H1 (cell line): ENCODE data around the gene SPAG8. TPM values are rescaled to one million over a fixed set of nuclear protein-coding genes. Genes with fewer than 3 reads are reported as not detected.

ENCODE experiments used
- CTCF ChIA-PET: fragments of 300-600 bp; sonication (Branson Sonifier 250); formaldehyde crosslinking; loops from one replicate; lab custom pipeline; 2021; ENCODE audit not compliant: partially characterized antibody; lab: Charles Lee
- POLR2A ChIA-PET: fragments of 300-600 bp; sonication (Branson Sonifier 250); formaldehyde crosslinking; loops from one replicate; lab custom pipeline; 2021; ENCODE audit warnings: inconsistent platforms; ENCODE audit not compliant: partially characterized antibody; lab: Charles Lee
- DNase-seq, 2 experiments: peaks; one replicate each; pipeline versions ENCODE4 v3.0.0 to v3.0.0-alpha.2; 2010 to 2022; ENCODE audit warnings: low spot score in 2 of 2, low read depth in 1 of 2, mixed read lengths in 1 of 2
- FAIRE-seq: peaks from 2 replicates; lab custom pipeline; 2011; peaks lifted over from hg19 to GRCh38; lab: Jason Lieb, UNC
- H2AFZ ChIP-seq: 2 replicates; pipeline ENCODE4 v1.8.1; 2012; ENCODE audit warnings: low read length, inconsistent platforms
- H2AK5ac ChIP-seq: 2 replicates; pipeline ENCODE4 v1.6.1; 2013; ENCODE audit warnings: low read depth, low read length
- H2BK120ac ChIP-seq: replicated peaks from 2 replicates; pipeline ENCODE3; 2013; ENCODE audit warnings: low read depth, low read length, inconsistent platforms
- H2BK12ac ChIP-seq: 2 replicates; pipeline ENCODE4 v1.6.1; 2013; ENCODE audit warnings: low read depth, low read length
- H2BK15ac ChIP-seq: 2 replicates; pipeline ENCODE4 v1.6.1; 2013; ENCODE audit warnings: low read length
- H2BK20ac ChIP-seq: 2 replicates; pipeline ENCODE4 v1.6.1; 2013; ENCODE audit warnings: low read length
- H2BK5ac ChIP-seq: 2 replicates; pipeline ENCODE4 v1.6.1; 2013; ENCODE audit warnings: low read depth, low read length
- H3K14ac ChIP-seq: 2 replicates; pipeline ENCODE4 v1.6.1; 2013; ENCODE audit warnings: inconsistent platforms; ENCODE audit not compliant: insufficient read length
- H3K18ac ChIP-seq: 2 replicates; pipeline ENCODE4 v1.6.1; 2013; ENCODE audit warnings: low read length; ENCODE audit errors: extremely low read depth
- H3K23ac ChIP-seq: 2 replicates; pipeline ENCODE4 v1.6.1; 2013; ENCODE audit warnings: inconsistent platforms; ENCODE audit not compliant: insufficient read length
- H3K23me2 ChIP-seq: 2 replicates; pipeline ENCODE4 v1.6.1; 2013; ENCODE audit warnings: low read depth, low read length
- H3K27ac ChIP-seq: 2 replicates; pipeline ENCODE4 v1.6.1; 2011; ENCODE audit warnings: low read depth, low read length, inconsistent platforms
- H3K27me3 ChIP-seq, 4 experiments: replicated peaks in 1 of 4; 1 replicate in 1 of 4; 2 replicates in 3 of 4; pipeline versions ENCODE4 v1.6.1 to v1.8.1; 2011 to 2013; ENCODE audit warnings: low read length in 3 of 4, mild to moderate bottlenecking in 3 of 4, inconsistent platforms in 2 of 4, mixed read lengths in 2 of 4, moderate library complexity in 1 of 4; ENCODE audit not compliant: control insufficient read depth in 3 of 4, insufficient read depth in 3 of 4; ENCODE audit errors: extremely low read depth in 1 of 4
- H3K36me3 ChIP-seq, 4 experiments: 2 replicates each; pipeline versions ENCODE4 v1.6.1 to v1.8.1; 2011 to 2013; ENCODE audit warnings: mild to moderate bottlenecking in 4 of 4, low read length in 3 of 4, moderate library complexity in 2 of 4, control low read depth in 1 of 4, inconsistent platforms in 1 of 4; ENCODE audit not compliant: insufficient read depth in 4 of 4, control insufficient read depth in 2 of 4
- H3K4ac ChIP-seq: replicated peaks from 2 replicates; pipeline ENCODE3; 2013; ENCODE audit warnings: low read length, low read depth, mixed read lengths, inconsistent platforms; ENCODE audit not compliant: insufficient read length
- H3K4me1 ChIP-seq, 4 experiments: replicated peaks in 1 of 4; 1 replicate in 1 of 4; 2 replicates in 3 of 4; pipeline versions ENCODE4 v1.6.1 to v1.8.1; 2011 to 2013; ENCODE audit warnings: low read length in 3 of 4, inconsistent platforms in 2 of 4, mixed read lengths in 1 of 4; ENCODE audit not compliant: insufficient read depth in 4 of 4, control insufficient read depth in 3 of 4
- H3K4me2 ChIP-seq, 2 experiments: 2 replicates each; pipeline versions ENCODE4 v1.6.1 to v1.8.1; 2011 to 2013; ENCODE audit warnings: low read depth in 2 of 2, low read length in 2 of 2, control low read depth in 1 of 2, inconsistent platforms in 1 of 2, mild to moderate bottlenecking in 1 of 2; ENCODE audit not compliant: insufficient read depth in 1 of 2
- H3K4me3 ChIP-seq, 4 experiments: fragments of 200-600, 300-600 bp in 1 of 4; sonication (generic), shearing (Covaris generic), sonication (Bioruptor Twin) in 1 of 4; 2 replicates each; pipeline versions ENCODE4 v1.5.1 to v1.8.1; 2011 to 2016; ENCODE audit warnings: low read length in 4 of 4, low read depth in 3 of 4, control low read depth in 2 of 4, inconsistent platforms in 2 of 4, mild to moderate bottlenecking in 2 of 4, mixed read lengths in 1 of 4, moderate library complexity in 1 of 4; ENCODE audit not compliant: insufficient read depth in 2 of 4; ENCODE audit errors: extremely low read depth in 1 of 4
- H3K56ac ChIP-seq: replicated peaks from 2 replicates; pipeline ENCODE3; 2013; ENCODE audit warnings: low read depth, mild to moderate bottlenecking, mixed read lengths, low read length, inconsistent platforms; ENCODE audit not compliant: insufficient read length
- H3K79me1 ChIP-seq: 2 replicates; pipeline ENCODE4 v1.6.1; 2013; ENCODE audit warnings: low read depth, low read length, control low read depth
- H3K79me2 ChIP-seq, 2 experiments: 2 replicates each; pipeline versions ENCODE4 v1.6.1 to v1.8.1; 2012 to 2013; ENCODE audit warnings: low read length in 2 of 2, mild to moderate bottlenecking in 2 of 2, inconsistent platforms in 1 of 2; ENCODE audit not compliant: insufficient read depth in 2 of 2, control insufficient read depth in 1 of 2
- H3K9ac ChIP-seq, 4 experiments: replicated peaks in 1 of 4; 1 replicate in 1 of 4; 2 replicates in 3 of 4; pipeline versions ENCODE4 v1.6.1 to v1.8.1; 2011 to 2013; ENCODE audit warnings: low read depth in 3 of 4, low read length in 3 of 4, control low read depth in 2 of 4, mild to moderate bottlenecking in 2 of 4, moderate library complexity in 2 of 4, inconsistent platforms in 1 of 4; ENCODE audit errors: extremely low read depth in 1 of 4
- H3K9me3 ChIP-seq, 2 experiments: 2 replicates each; pipeline versions ENCODE4 v1.6.1 to v1.8.1; 2012 to 2013; ENCODE audit warnings: mild to moderate bottlenecking in 2 of 2, moderate library complexity in 2 of 2, control low read depth in 1 of 2, inconsistent platforms in 1 of 2, low read depth in 1 of 2, low read length in 1 of 2, mixed read lengths in 1 of 2; ENCODE audit not compliant: insufficient read depth in 2 of 2
- H4K20me1 ChIP-seq, 2 experiments: replicated peaks in 1 of 2; 2 replicates each; pipeline versions ENCODE3 to v1.8.1; 2011 to 2013; ENCODE audit warnings: inconsistent platforms in 2 of 2, low read length in 2 of 2, mild to moderate bottlenecking in 1 of 2; ENCODE audit not compliant: insufficient read depth in 2 of 2, control insufficient read depth in 1 of 2
- H4K5ac ChIP-seq: 2 replicates; pipeline ENCODE4 v1.6.1; 2013; ENCODE audit warnings: low read length, low read depth, mixed read lengths, inconsistent platforms; ENCODE audit not compliant: insufficient read length
- H4K8ac ChIP-seq: 2 replicates; pipeline ENCODE4 v1.8.0; 2013; ENCODE audit warnings: mild to moderate bottlenecking, moderate library complexity, low read length, inconsistent platforms; ENCODE audit not compliant: insufficient read depth; ENCODE audit errors: extremely low read depth
- H4K91ac ChIP-seq: replicated peaks from 2 replicates; pipeline ENCODE3; 2013; ENCODE audit warnings: low read length, mixed read lengths, inconsistent platforms; ENCODE audit not compliant: insufficient read length
- ATF3 ChIP-seq: IDR thresholded peaks from 2 replicates; pipeline ENCODE4 v1.6.1; 2011; ENCODE audit warnings: low read depth, mild to moderate bottlenecking, low read length; ENCODE audit not compliant: insufficient read depth
- CBX8 ChIP-seq: fragments of 300-800, 300-1000 bp; sonication (generic); IDR thresholded peaks from 2 replicates; pipeline ENCODE4 v1.7.1; 2016; ENCODE audit warnings: low read depth, low read length, borderline replicate concordance
- EP300 ChIP-seq, 2 experiments: IDR thresholded peaks; 1 replicate in 1 of 2; 2 replicates in 1 of 2; pipeline ENCODE4 v1.6.1; 2011 to 2012; ENCODE audit warnings: low read depth in 2 of 2, low read length in 2 of 2, mild to moderate bottlenecking in 2 of 2, borderline replicate concordance in 1 of 2, inconsistent platforms in 1 of 2, moderate library complexity in 1 of 2
- GABPA ChIP-seq: IDR thresholded peaks from 2 replicates; pipeline ENCODE4 v1.6.1; 2011; ENCODE audit warnings: mild to moderate bottlenecking, low read length, moderate library complexity, borderline replicate concordance; ENCODE audit not compliant: insufficient read depth
- POU5F1 ChIP-seq: IDR thresholded peaks from 2 replicates; pipeline ENCODE4 v1.6.1; 2011; ENCODE audit warnings: low read depth, mild to moderate bottlenecking, low read length, moderate library complexity
- RAD21 ChIP-seq, 2 experiments: IDR thresholded peaks in 1 of 2; conservative IDR thresholded peaks in 1 of 2; 2 replicates each; pipeline ENCODE4 v1.6.1; 2011; ENCODE audit warnings: low read depth in 2 of 2, low read length in 2 of 2, improper control_type of control experiment in 1 of 2, inconsistent platforms in 1 of 2, mild to moderate bottlenecking in 1 of 2, moderate library complexity in 1 of 2
- RBBP5 ChIP-seq: IDR thresholded peaks from 2 replicates; pipeline ENCODE4 v1.7.1; 2012; ENCODE audit warnings: low read depth, mild to moderate bottlenecking, inconsistent platforms, low read length, moderate library complexity, borderline replicate concordance
- SIRT6 ChIP-seq: IDR thresholded peaks from one replicate; pipeline ENCODE4 v1.7.1; 2012; ENCODE audit warnings: low read length, inconsistent platforms
- SP4 ChIP-seq: IDR thresholded peaks from 2 replicates; pipeline ENCODE4 v1.6.1; 2012; ENCODE audit warnings: low read length, inconsistent platforms
- TBP ChIP-seq: IDR thresholded peaks from 2 replicates; pipeline ENCODE4 v1.6.1; 2011; ENCODE audit warnings: low read depth, low read length, improper control_type of control experiment
- TCF12 ChIP-seq: IDR thresholded peaks from 2 replicates; pipeline ENCODE4 v1.6.1; 2011; ENCODE audit warnings: low read depth, mild to moderate bottlenecking, low read length
- WGBS, 2 experiments: shearing (Covaris generic) in 1 of 2; methylation state at CpG; one replicate each; pipeline versions ENCODE4 v1.1.6 to v1.1.7; 2013 to 2015; ENCODE audit warnings: low lambda C conversion rate in 2 of 2, mixed read lengths in 2 of 2, inconsistent platforms in 1 of 2, low coverage in 1 of 2, missing lambda C conversion rate in 1 of 2; ENCODE audit not compliant: insufficient replicate concordance in 2 of 2, insufficient coverage in 1 of 2, insufficient read length in 1 of 2; ENCODE audit errors: extremely low coverage in 1 of 2, missing lambda C conversion rate in 1 of 2; 5-methylcytosine and 5-hydroxymethylcytosine counted together
- polyA plus RNA-seq, 7 experiments: library from polyadenylated mRNA; depleted of rRNA in 3 of 7; stranded (reverse) in 5 of 7; unstranded in 2 of 7; fragments of >200 nt in 5 of 7; fragments of 200-250 nt in 2 of 7; gene quantifications; 1 replicate in 5 of 7; 2 replicates in 1 of 7; 4 replicates in 1 of 7; pipeline versions ENCODE4 v1.2.1 to v1.2.3, GENCODE V29; 2011 to 2013; ENCODE audit warnings: missing spikeins in 2 of 7, mixed read lengths in 2 of 7
- total RNA-seq: library from RNA; stranded (reverse); fragmentation: NEBNext Ultra II Directional; extraction: Animal tissue kit (Norgen Biotek cat#: 25700); gene quantifications from 2 replicates; pipeline ENCODE4 v1.2.1, GENCODE V29; 2021
- TF ChIP-seq, protein P1 (sequence below): IDR thresholded peaks from 2 replicates; pipeline ENCODE4 v1.6.1; 2011; ENCODE audit warnings: low read length, improper control_type of control experiment

The SPAG8 gene
- total and polyA plus RNA-seq, 2 of the 8 experiments (the other 6 are each of a cell fraction or from before 2014, with no cell fraction given), result 0.37 to 0.44 TPM

- Histone ChIP-seq H4K5ac (no peak overlapping the region), H3K27ac (no peak overlapping the region), H3K4me3 (peak overlapping the region; percentile 51 to 83 (median 68)), H4K20me1 (no peaks in the 10 kb centered on the region), H2AFZ (peak overlapping the region; percentile 31), H2BK5ac (no peak overlapping the region), H3K23ac (no peak overlapping the region), H2BK15ac (no peak overlapping the region), H2BK120ac (no peak overlapping the region), H3K9ac (peak overlapping the region in 2 of 4 experiments; percentile 34 to 50; a peak in 2 of 7 replicates), H2BK12ac (no peak overlapping the region), H4K8ac (no peak overlapping the region), H3K14ac (no peak overlapping the region), H3K4ac (no peak overlapping the region), H3K36me3 (no peaks in the 10 kb centered on the region), H3K4me2 (peak overlapping the region; percentile 86 to 90), H3K9me3 (no peaks in the 10 kb centered on the region), H2AK5ac (no peak overlapping the region), H4K91ac (no peak overlapping the region), H3K27me3 (no peaks in the 10 kb centered on the region), H3K18ac (no peak overlapping the region), H3K79me1 (no peaks in the 10 kb centered on the region), H3K56ac (no peak overlapping the region), H2BK20ac (no peak overlapping the region), H3K23me2 (peaks cover 10% of the 10 kb centered on the region), H3K4me1 (peaks cover 0 to 12% (median 6%) of the 10 kb centered on the region in 4 experiments; a peak in 6 of 7 replicates), H3K79me2 (no peaks in the 10 kb centered on the region)
- no peak for FAIRE-seq
- POLR2A ChIA-PET, result interaction anchor here (2.2 to 2.7 kb wide), 2 partner anchors 16 to 38 kb away, joined by 6 to 13 read pairs; partner anchors contain the start of genes HINT2 and NPR2
- CTCF ChIA-PET, result interaction anchor here (5.6 to 10.6 kb wide), 3 partner anchors 18 to 50 kb away, joined by 62 to 115 read pairs (median 78); partner anchors contain the start of genes HINT2 and SPAG8
- DNase-seq, result no peak
- 58% methylated on average over 2 of the region's 2 CpGs; no CpG with 5 or more reads in 1 of the 2 experiments for WGBS, 2 experiments
- no peak for TF ChIP-seq SIRT6
- TF ChIP-seq, protein P1, sequence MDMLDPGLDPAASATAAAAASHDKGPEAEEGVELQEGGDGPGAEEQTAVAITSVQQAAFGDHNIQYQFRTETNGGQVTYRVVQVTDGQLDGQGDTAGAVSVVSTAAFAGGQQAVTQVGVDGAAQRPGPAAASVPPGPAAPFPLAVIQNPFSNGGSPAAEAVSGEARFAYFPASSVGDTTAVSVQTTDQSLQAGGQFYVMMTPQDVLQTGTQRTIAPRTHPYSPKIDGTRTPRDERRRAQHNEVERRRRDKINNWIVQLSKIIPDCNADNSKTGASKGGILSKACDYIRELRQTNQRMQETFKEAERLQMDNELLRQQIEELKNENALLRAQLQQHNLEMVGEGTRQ, result no peak
- no peak for TF ChIP-seq ATF3
- no peak for TF ChIP-seq CBX8
- no peak for TF ChIP-seq RAD21 (IDR thresholded peaks at IDR 0.05 in 1 of 2, conservative IDR thresholded peaks at IDR 0.05 in 1 of 2; ENCODE audit: low read depth in 2 of 2, low read length in 2 of 2)
- no peak for TF ChIP-seq EP300 (IDR thresholded peaks at IDR 0.05; ENCODE audit: borderline replicate concordance in 1 of 2, low read depth in 2 of 2, low read length in 2 of 2)
- no peak for TF ChIP-seq TBP
- no peak for TF ChIP-seq RBBP5
- no peak for TF ChIP-seq SP4
- no peak for TF ChIP-seq GABPA
- no peak for TF ChIP-seq TCF12
- TF ChIP-seq POU5F1, result no peak
Measured at GRCh38 chr9:35829764-35830096, 17.7 kb upstream of the SPAG8 start.
